GM15510 (cell line): Measurements from ENCODE around the gene AEBP2.

Source experiments
- POLR2A ChIP-seq: IDR thresholded peaks from 3 replicates; pipeline ENCODE4 v1.6.1; 2011; ENCODE audit warnings: borderline replicate concordance; ENCODE audit not compliant: insufficient read length; ENCODE audit errors: extremely low read depth

The AEBP2 gene

DNA sequence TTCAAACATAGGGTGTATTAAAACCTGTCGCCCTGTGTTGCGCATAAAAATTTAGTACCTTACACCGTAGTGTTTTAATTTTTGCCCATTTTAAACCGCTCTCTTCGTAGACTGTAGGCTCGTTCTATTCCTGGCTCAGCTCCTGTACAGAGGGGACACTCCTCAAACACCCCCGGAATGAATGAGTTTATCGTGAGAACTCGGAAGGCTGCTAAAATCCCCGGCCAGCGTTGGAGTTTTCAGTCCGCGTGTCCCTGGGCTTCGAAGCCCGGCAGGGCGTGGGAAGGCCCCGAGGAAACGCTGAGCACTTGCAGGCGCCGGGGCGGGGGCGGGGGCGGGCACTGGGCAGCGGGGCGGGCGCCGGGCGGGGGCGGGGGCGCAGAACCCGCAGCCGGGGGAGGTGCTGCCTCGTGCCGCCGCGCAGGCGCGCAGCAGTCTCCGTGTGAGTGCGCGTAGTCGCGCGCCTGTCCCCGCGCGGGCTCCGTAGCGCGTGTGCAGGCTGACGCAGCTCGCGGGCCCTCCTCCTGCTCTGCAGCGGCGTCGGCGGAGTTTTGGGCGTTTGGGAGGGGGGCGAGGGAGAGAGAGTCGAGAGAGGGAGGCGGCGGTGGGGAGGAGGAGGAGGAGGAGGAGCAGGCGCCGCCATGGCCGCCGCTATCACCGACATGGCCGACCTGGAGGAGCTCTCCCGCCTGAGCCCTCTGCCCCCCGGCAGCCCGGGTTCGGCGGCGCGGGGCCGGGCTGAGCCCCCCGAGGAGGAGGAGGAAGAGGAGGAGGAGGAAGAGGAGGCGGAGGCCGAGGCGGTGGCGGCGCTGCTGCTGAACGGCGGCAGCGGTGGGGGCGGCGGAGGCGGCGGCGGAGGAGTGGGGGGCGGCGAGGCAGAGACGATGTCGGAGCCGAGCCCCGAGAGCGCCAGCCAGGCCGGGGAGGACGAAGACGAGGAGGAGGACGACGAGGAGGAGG is at the start of gene AEBP2:
Gene AEBP2, plus strand, starts transcription at position 434 of the 960 bp plus-strand sequence. Its CDS starts 208 bp downstream, at position 642.
- peak; percentile 62 for TF ChIP-seq POLR2A

DNA sequence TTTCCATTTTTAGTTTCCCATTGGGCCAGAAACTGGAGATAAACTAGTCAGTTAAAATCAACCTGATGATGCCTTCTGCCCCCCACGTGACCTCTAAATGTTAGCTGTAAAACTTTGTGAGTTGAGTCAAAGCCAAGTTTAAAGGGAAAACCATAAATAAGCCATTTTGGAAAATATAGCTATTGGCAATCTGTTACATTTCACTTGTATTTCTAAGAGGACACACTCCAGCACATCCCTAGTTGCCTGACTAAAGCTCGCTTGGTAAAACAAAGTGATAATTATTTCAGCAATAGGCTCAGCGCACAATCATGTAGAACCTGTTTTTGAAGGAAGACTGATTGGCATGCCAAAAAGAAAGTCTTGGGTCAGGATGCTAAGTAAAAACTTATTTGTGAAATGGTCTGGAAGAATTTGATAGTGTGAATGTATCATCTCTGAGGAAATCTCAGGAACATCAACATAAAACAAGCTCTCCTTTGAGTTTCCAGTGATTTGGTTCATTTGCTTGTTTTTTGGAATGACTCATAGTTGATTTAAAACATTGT is 49.2 kb upstream of the AEBP2 start:
- no peak for TF ChIP-seq POLR2A

DNA sequence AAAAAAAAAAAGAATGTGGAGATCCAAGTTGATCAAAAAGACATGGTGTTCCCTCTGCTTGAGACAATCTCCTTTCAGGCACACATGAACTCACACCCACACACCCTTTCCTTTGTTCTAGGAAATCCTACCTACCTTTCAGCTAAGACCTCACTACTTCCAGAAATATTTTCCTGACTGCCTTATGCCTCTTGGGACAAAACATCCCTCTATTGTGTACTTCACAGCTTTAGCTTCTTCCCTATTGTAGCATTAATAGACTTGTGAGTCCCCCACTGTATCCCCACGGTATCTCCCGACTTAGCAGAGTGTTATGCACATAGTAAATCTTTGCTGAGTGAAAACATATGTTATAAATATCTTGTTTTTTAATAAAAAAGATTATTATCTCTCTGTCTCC is 44.9 kb upstream of the AEBP2 start:
- TF ChIP-seq POLR2A, result no peak

DNA sequence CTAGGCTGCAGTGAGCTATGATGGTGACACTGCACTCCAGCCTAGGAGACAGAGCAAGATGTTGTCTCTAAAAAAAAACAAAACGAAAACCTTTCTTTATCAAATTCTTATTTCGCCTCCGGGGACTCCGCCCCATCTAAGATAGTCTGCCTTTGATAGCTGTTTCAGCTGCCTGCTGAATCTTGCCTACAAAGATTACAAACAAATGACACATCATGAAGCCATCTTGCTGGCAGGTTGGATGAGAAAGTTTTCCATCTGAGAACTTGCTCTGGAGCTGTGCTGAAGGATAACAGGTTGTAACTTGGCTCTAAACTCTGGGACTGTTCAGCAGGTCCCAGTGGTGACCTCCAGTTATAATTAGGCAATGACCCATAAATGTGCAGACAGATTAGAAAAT is 41.8 kb upstream of the AEBP2 start:
- TF ChIP-seq POLR2A, result no peak

- no peak for TF ChIP-seq POLR2A
These were observed 40.6 kb upstream of the AEBP2 start for GRCh38 chr12:19398376-19399363.

- TF ChIP-seq POLR2A, result no peak
These were observed 37.1 kb upstream of the AEBP2 start for GRCh38 chr12:19402211-19402610.

- TF ChIP-seq POLR2A, result no peak
These were observed 36.4 kb upstream of the AEBP2 start for GRCh38 chr12:19402743-19403431.

DNA sequence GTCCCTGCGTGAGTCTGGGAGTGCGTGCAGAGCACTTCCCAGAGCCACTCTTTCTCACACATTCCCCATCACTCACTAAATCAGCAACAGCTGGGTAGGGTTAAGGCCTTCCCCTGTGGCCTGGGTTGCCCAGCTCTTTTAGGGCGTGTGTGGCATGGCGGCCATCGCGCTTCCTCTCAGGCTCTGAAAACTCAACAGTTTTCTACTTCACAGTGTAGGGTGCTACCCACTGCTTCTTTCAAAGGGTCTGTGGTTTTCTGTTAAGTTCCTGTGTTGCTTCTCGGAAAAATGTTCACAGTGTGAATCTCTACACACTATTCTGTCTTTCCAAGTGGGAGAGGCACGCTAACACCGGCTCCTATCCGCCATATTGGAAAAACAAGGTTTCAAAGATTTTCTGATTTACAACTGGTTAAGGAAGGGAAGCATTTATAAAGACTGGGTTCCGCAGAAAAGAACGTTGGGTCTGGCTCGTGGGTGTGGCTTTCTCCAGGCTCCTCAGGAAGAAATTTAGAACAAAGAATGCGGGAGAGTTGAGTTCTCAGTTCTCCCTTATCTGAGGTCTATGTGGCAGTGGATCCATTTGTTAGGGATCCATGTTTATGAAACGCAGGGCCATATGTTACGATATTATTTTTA is 34.9 kb upstream of the AEBP2 start:
- TF ChIP-seq POLR2A, result no peak

- no peak for TF ChIP-seq POLR2A
These were observed 29.9 kb upstream of the AEBP2 start for GRCh38 chr12:19409376-19409775.

DNA sequence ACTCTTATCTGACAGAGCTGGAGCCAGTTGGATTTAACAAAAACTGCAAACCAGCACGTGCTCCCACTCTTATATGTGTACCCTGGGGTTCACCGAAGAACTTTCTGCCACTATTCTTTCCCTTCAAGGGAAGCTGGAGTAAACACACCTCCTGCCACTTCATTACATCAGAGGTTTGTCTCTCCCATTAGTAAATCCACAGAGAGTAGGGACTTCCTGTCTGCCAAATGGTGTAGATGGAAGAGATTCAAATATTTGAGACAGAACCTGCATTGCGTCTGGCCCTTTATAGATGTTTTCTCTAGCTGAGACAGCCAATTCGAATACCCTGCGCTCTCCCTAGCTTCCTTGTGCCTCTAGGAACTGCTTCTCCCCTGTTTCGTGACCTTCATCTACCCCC is 29.1 kb upstream of the AEBP2 start:
- TF ChIP-seq POLR2A, result no peak

GRCh38 chr12:19410629-19411185 is 28.6 kb upstream of the AEBP2 start:
- TF ChIP-seq POLR2A, result no peak

DNA sequence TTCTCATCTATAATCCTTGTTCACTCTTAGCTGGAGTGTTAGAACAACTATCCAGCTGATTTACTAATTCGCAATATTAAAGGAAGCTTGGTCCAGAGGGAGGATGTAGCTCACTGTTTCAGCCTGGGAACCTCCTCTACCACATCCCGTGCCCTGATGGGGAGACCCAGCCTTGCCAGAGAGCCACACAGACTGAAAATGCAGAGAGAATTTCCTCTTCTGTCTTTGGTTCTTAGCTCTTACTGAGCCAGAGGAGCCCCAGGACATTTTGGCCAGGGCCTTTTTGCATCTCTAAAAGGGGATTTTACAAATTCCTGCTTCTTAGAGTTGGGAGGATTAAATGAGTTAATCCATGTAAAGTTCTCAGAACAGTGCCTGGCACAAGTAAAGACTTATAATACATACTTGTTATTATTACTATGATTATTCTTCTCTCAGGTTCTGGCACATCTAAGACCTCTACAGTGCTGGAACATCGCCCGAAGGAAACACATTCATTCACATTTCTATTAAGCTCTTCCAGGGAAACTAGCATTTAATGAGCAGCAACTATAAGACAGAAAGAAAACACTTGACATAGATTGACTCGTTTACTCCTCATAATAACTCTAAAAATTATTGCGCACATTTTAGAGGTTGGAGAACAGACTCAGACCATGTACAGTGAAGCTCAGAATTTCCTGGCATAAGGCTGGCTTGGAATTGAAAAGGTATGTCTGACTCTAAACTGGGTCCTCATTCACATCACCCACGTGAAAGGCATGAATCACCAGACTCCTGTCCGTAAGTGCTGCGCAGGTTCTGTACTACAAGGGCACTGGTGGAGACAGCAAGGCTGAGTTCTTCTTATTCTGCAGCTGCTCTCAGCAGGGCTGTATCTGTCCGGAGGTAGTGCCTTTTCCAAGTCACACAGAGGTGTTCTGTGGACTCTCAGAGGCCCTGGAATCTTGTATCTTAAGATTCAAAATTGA is 27.8 kb upstream of the AEBP2 start:
- no peak for TF ChIP-seq POLR2A
